Muscle layer of colon (tissue), 2 donors: ENCODE results near the gene OR1S1.
"Not testable (repeated sequence)": the region's sequence is repeated elsewhere in the genome, so short reads cannot be mapped to it uniquely, and the experiment has no call there.

Source experiments
- H3K27ac ChIP-seq: one replicate; pipeline ENCODE4 v1.7.0; 2013; ENCODE audit warnings: low read depth, mild to moderate bottlenecking, low read length, moderate library complexity
- H3K27me3 ChIP-seq, 2 donors: one replicate each; pipeline ENCODE4 v1.7.0; 2013; ENCODE audit warnings: low read length in 2 of 2, mild to moderate bottlenecking in 2 of 2; ENCODE audit not compliant: insufficient read depth in 2 of 2, control insufficient read depth in 1 of 2
- H3K36me3 ChIP-seq: one replicate; pipeline ENCODE4 v1.7.0; 2013; ENCODE audit warnings: mild to moderate bottlenecking, low read length; ENCODE audit not compliant: insufficient read depth
- H3K4me1 ChIP-seq: one replicate; pipeline ENCODE4 v1.7.0; 2013; ENCODE audit warnings: mild to moderate bottlenecking, low read length; ENCODE audit not compliant: insufficient read depth
- H3K4me3 ChIP-seq, 2 donors: one replicate each; pipeline ENCODE4 v1.7.0; 2013; ENCODE audit warnings: low read length in 2 of 2, low read depth in 1 of 2, mild to moderate bottlenecking in 1 of 2, moderate library complexity in 1 of 2
- H3K9ac ChIP-seq: one replicate; pipeline ENCODE4 v1.7.0; 2013; ENCODE audit warnings: low read length
- H3K9me3 ChIP-seq: one replicate; pipeline ENCODE4 v1.7.0; 2013; ENCODE audit warnings: mild to moderate bottlenecking, low read length
- donor health status: abdominal sarcoma.
- donor health status: Adenocarcinoma of cecum.

Gene OR1S1

DNA sequence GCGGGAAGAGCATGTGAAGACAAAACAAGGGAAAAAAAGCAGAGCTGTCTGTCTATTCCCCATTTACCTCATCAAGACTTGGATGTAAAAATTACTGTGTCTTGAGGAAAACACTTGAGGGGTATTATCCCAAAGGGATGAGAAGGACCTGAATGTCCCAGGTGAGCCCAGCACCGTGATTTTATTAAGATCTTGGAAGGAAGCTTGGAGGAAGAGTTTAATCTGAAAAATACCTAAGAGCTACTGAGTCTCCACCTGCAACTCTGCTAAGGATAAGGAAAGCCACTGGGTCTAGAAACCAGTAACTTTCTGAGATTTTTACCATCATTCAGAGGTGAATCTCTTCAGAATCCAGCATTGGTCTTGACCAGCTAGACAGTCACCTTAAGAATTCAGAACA, at the start of gene OR1S1:
OR1S1 (plus strand) TSS at position 301 of the 400 bp plus-strand sequence.
- not testable (repeated sequence) for H3K9me3 ChIP-seq, H3K36me3 ChIP-seq, H3K4me3 ChIP-seq, H3K27ac ChIP-seq, H3K4me1 ChIP-seq, H3K9ac ChIP-seq, H3K27me3 ChIP-seq

DNA sequence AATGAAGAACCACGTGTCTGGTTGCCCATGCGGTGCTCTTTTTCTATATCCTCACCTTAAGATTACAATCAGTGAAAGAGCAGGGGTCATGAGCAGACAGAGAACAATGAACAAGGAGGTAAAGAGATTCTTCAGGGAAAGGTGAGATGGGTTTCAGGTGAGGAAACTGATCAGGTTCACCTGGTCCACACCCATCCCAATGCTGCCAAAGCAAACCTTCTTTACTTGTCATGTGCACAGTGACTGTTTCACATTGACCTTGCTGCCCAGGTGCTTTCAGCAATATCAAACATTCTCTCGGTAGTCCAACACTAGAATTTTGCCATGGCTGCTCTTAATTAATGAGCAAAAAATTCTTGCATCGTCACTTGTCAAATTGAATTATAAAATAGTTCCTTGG, 48.1 kb upstream of the OR1S1 start:
- H3K4me3 ChIP-seq: no peak overlapping the region
- H3K9ac ChIP-seq: no peak overlapping the region
- no peaks in the 10 kb centered on the region for H3K4me1 ChIP-seq
- H3K27ac ChIP-seq: no peak overlapping the region
- H3K36me3 ChIP-seq: no peaks in the 10 kb centered on the region
- no peaks in the 10 kb centered on the region for H3K9me3 ChIP-seq
- no peaks in the 10 kb centered on the region for H3K27me3 ChIP-seq

GRCh38 chr11:58164990-58165389, 47.5 kb upstream of the OR1S1 start:
- Histone ChIP-seq H3K27me3 (no peaks in the 10 kb centered on the region), H3K27ac (no peak overlapping the region), H3K4me3 (no peak overlapping the region), H3K9me3 (no peaks in the 10 kb centered on the region), H3K4me1 (no peaks in the 10 kb centered on the region), H3K36me3 (no peaks in the 10 kb centered on the region), H3K9ac (no peak overlapping the region)

- H3K9me3 ChIP-seq: no peaks in the 10 kb centered on the region
- H3K4me1 ChIP-seq: no peaks in the 10 kb centered on the region
- no peak overlapping the region for H3K9ac ChIP-seq
- no peak overlapping the region for H3K4me3 ChIP-seq
- no peak overlapping the region for H3K27ac ChIP-seq
- no peaks in the 10 kb centered on the region for H3K27me3 ChIP-seq
- H3K36me3 ChIP-seq: no peaks in the 10 kb centered on the region
Observed at GRCh38 chr11:58165504-58166106, 46.9 kb upstream of the OR1S1 start.

- H3K4me1 ChIP-seq: no peaks in the 10 kb centered on the region
- H3K27ac ChIP-seq: no peak overlapping the region
- H3K9me3 ChIP-seq: no peaks in the 10 kb centered on the region
- H3K27me3 ChIP-seq: no peaks in the 10 kb centered on the region
- no peak overlapping the region for H3K4me3 ChIP-seq
- no peak overlapping the region for H3K9ac ChIP-seq
- no peaks in the 10 kb centered on the region for H3K36me3 ChIP-seq
Observed at GRCh38 chr11:58177409-58178054, 35.0 kb upstream of the OR1S1 start.

GRCh38 chr11:58178444-58178843, 34.1 kb upstream of the OR1S1 start:
- Histone ChIP-seq H3K4me1 (no peaks in the 10 kb centered on the region), H3K9me3 (no peaks in the 10 kb centered on the region), H3K9ac (no peak overlapping the region)

GRCh38 chr11:58179648-58180047, 32.9 kb upstream of the OR1S1 start:
- no peaks in the 10 kb centered on the region for H3K4me1 ChIP-seq
- H3K36me3 ChIP-seq: no peaks in the 10 kb centered on the region
- no peaks in the 10 kb centered on the region for H3K27me3 ChIP-seq
- no peak overlapping the region for H3K9ac ChIP-seq
- no peaks in the 10 kb centered on the region for H3K9me3 ChIP-seq
- no peak overlapping the region for H3K27ac ChIP-seq
- H3K4me3 ChIP-seq: no peak overlapping the region

More at GRCh38 chr11:58178444-58178843, 34.1 kb upstream of the OR1S1 start:
- Histone ChIP-seq H3K27me3 (no peaks in the 10 kb centered on the region), H3K4me3 (no peak overlapping the region), H3K36me3 (no peaks in the 10 kb centered on the region), H3K27ac (no peak overlapping the region)

DNA sequence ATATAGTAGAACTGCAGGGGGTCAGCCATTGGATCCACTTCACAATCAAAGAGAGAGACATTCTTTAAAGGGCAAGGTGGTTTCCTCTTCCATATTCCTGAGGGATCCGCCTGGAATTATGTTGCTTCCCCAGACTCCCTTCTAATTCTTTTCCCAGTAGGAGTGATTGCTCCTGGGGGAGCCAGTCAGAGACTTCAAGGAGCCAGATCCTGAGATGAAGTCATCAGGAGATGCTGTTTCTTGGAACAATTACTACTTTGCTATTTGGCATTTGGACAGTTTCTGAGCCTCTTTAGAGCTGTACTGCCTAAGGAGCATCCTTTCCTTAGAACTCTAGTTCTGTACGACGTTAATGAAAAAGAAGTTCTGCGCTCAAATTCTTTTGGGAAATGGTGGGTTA, 25.6 kb upstream of the OR1S1 start:
- Histone ChIP-seq H3K27me3 (no peaks in the 10 kb centered on the region), H3K4me1 (no peaks in the 10 kb centered on the region), H3K9ac (no peak overlapping the region), H3K27ac (no peak overlapping the region), H3K9me3 (no peaks in the 10 kb centered on the region), H3K36me3 (no peaks in the 10 kb centered on the region), H3K4me3 (no peak overlapping the region)

DNA sequence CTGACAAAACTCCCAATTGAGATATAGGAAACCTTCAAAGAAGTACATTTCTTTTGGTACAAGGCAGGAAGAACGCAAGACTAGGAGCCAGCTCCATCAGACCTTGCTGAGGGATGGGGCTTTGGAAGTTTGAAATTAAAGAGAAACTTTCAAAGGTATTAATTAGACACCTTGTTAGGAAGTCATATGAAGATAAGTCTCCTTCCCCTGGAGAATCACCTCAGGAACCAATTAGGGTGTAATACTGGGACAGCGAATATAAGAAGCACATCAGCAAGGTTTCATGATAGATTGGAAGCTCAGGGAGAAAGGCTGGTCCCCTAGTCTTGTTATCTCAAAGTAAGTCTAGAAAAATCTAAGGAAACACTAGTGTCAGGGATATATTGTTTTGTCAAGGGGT, 23.8 kb upstream of the OR1S1 start, which contains the start of gene OR9Q2:
OR9Q2 (plus strand) TSS at position 301 of the 400 bp plus-strand sequence. CDS start 1,421 bp downstream, outside the sequence.
- H3K9me3 ChIP-seq: no peaks in the 10 kb centered on the region
- no peak within 1 kb of the TSS for H3K9ac ChIP-seq
- no peaks in the 10 kb centered on the region for H3K27me3 ChIP-seq
- H3K4me3 ChIP-seq: no peak within 1 kb of the TSS
- no peaks in the 10 kb centered on the region for H3K36me3 ChIP-seq
- no peaks in the 10 kb centered on the region for H3K4me1 ChIP-seq
- H3K27ac ChIP-seq: no peak within 1 kb of the TSS

DNA sequence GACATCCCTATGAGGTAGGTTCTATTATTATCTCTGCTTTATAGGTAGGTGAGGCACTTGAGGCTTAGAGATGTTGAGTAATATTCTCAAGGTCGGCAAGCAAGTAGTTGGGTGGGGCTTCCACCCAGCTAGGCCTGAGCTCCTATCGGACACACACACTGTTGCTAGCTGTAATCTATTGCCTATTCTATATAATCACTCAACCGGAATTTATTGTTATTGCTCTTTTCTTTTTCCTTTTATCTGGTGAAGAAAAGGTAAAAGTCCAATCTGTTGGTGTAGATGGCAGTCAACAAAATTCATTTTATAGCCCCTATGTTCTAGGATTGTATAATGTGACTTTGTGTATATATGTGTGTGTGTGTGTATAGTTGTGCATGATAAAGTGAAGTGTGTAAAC, 20.3 kb upstream of the OR1S1 start:
- H3K9ac ChIP-seq: no peak overlapping the region
- no peaks in the 10 kb centered on the region for H3K27me3 ChIP-seq
- no peaks in the 10 kb centered on the region for H3K4me1 ChIP-seq
- no peak overlapping the region for H3K4me3 ChIP-seq
- no peaks in the 10 kb centered on the region for H3K9me3 ChIP-seq
- H3K36me3 ChIP-seq: no peaks in the 10 kb centered on the region
- H3K27ac ChIP-seq: no peak overlapping the region

DNA sequence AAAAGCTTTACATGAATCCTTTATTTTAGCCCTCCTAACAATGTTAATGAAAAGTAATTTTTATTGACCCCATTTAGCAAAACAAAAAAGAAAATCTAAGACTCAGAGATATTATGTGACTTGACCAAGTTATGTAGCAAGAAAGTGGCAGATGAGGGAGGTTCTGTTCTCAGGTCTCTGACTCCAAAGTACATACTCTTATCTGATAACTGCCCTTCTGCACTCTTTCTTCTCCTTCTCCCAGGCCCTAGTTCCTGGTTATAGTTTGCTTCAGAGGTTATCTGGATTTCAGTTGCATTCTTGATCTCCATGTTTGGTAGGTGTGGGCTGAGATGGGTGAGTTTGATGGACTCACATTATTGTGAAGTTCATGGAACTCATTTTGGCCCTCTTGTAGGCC, 19.1 kb upstream of the OR1S1 start:
- Histone ChIP-seq H3K4me1 (no peaks in the 10 kb centered on the region), H3K9ac (no peak overlapping the region), H3K27me3 (no peaks in the 10 kb centered on the region)

GRCh38 chr11:58195939-58196338, 16.6 kb upstream of the OR1S1 start:
- Histone ChIP-seq H3K9ac (no peak overlapping the region), H3K4me1 (no peaks in the 10 kb centered on the region), H3K9me3 (no peaks in the 10 kb centered on the region), H3K4me3 (no peak overlapping the region), H3K27me3 (no peaks in the 10 kb centered on the region), H3K27ac (no peak overlapping the region), H3K36me3 (no peaks in the 10 kb centered on the region)

More for the DNA sequence above, 19.1 kb upstream of the OR1S1 start:
- Histone ChIP-seq H3K9me3 (no peaks in the 10 kb centered on the region), H3K4me3 (no peak overlapping the region), H3K36me3 (no peaks in the 10 kb centered on the region), H3K27ac (no peak overlapping the region)
